HEK293 (cell line): ENCODE data around the gene HMGN3.

Experiments used
- MEIS1 ChIP-seq: sonication (generic); formaldehyde crosslinking; IDR thresholded peaks from 2 replicates; pipeline ENCODE4 v1.8.1; 2022; ENCODE audit warnings: missing genetic modification reagents, mild to moderate bottlenecking, borderline replicate concordance
- ZSCAN30 ChIP-seq: fragments of 450-650 bp; IDR thresholded peaks from 2 replicates; pipeline ENCODE4 v1.5.1; 2018; ENCODE audit warnings: missing biosample characterization, mild to moderate bottlenecking, missing genetic modification characterization, moderate library complexity
- TF ChIP-seq, protein P1 (sequence below): fragments of 450-650 bp; formaldehyde crosslinking; IDR thresholded peaks from 2 replicates; pipeline ENCODE4 v1.5.1; 2016; ENCODE audit warnings: missing biosample characterization, missing genetic modification characterization, low read depth
- TF ChIP-seq, protein P2 (sequence below): fragments of 450-650 bp; formaldehyde crosslinking; IDR thresholded peaks from 2 replicates; pipeline ENCODE4 v1.5.1; 2016; ENCODE audit warnings: missing biosample characterization, missing genetic modification characterization

DNA sequence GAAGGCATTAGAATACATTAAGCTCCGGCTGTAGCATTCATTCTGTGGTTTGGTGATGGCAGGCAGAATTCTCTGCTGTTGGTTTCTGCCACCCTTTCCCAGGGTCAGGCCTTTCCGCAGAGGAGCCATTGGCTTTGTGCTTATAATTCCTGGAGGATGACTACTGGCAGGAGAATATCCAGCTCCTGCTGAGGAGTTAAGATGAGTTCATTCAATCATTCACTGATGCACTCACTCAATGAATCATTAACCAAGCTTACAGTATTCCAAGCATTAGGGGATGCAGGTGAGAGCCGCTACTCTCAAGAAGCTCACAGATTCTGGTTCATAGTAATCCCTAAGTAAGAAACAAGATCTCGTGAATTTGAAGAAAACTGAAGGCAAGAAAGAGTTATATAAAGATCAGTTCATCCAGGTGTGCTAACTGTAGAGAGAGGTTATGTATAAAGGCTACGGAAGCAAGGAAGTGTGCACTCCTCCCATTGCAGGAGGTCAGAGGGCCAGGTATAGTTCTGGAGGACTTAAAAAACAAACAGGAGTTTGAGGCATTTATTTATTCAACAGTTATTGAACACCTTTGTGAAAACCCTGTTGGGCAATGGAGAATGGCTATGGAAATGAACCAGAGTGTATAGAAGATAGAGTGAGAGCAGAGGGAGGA is 75.5 kb downstream of the HMGN3 start:
- TF ChIP-seq, protein P1, sequence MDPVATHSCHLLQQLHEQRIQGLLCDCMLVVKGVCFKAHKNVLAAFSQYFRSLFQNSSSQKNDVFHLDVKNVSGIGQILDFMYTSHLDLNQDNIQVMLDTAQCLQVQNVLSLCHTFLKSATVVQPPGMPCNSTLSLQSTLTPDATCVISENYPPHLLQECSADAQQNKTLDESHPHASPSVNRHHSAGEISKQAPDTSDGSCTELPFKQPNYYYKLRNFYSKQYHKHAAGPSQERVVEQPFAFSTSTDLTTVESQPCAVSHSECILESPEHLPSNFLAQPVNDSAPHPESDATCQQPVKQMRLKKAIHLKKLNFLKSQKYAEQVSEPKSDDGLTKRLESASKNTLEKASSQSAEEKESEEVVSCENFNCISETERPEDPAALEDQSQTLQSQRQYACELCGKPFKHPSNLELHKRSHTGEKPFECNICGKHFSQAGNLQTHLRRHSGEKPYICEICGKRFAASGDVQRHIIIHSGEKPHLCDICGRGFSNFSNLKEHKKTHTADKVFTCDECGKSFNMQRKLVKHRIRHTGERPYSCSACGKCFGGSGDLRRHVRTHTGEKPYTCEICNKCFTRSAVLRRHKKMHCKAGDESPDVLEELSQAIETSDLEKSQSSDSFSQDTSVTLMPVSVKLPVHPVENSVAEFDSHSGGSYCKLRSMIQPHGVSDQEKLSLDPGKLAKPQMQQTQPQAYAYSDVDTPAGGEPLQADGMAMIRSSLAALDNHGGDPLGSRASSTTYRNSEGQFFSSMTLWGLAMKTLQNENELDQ (tag by site-specific recombination), result no peak
- TF ChIP-seq ZSCAN30 (no peak), MEIS1 (CRISPR knock-in tag) (no peak)
- TF ChIP-seq, protein P2, sequence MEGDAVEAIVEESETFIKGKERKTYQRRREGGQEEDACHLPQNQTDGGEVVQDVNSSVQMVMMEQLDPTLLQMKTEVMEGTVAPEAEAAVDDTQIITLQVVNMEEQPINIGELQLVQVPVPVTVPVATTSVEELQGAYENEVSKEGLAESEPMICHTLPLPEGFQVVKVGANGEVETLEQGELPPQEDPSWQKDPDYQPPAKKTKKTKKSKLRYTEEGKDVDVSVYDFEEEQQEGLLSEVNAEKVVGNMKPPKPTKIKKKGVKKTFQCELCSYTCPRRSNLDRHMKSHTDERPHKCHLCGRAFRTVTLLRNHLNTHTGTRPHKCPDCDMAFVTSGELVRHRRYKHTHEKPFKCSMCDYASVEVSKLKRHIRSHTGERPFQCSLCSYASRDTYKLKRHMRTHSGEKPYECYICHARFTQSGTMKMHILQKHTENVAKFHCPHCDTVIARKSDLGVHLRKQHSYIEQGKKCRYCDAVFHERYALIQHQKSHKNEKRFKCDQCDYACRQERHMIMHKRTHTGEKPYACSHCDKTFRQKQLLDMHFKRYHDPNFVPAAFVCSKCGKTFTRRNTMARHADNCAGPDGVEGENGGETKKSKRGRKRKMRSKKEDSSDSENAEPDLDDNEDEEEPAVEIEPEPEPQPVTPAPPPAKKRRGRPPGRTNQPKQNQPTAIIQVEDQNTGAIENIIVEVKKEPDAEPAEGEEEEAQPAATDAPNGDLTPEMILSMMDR, result no peak
